K562 (cell line): Measurements from ENCODE around the gene GNAI3. TPM values are rescaled to one million over a fixed set of nuclear protein-coding genes. Genes with fewer than 3 reads are reported as not detected.
A peak's percentile ranks its signal among the peaks of the same experiment; 100 is the strongest.

Source experiments
- ADNP ChIP-seq: fragments of 200-800 bp; sonication (Bioruptor generic); IDR thresholded peaks from 2 replicates; pipeline ENCODE4 v1.6.1; 2016; ENCODE audit warnings: missing genetic modification characterization, missing compliant biosample characterization
- KDM5B ChIP-seq: fragments of 200-600 bp; sonication (generic); IDR thresholded peaks from 2 replicates; pipeline ENCODE4 v1.6.1; 2012; ENCODE audit warnings: low read depth, mild to moderate bottlenecking, moderate library complexity, low read length, control low read depth, inconsistent platforms; ENCODE audit not compliant: insufficient replicate concordance
- MGA ChIP-seq: fragments of 450-650 bp; IDR thresholded peaks from 2 replicates; pipeline ENCODE4 v1.6.1; 2016; ENCODE audit warnings: mild to moderate bottlenecking, moderate library complexity
- SMARCA4 ChIP-seq: fragments of 450-650 bp; IDR thresholded peaks from 2 replicates; pipeline ENCODE4 v1.6.1; 2016
- TAL1 ChIP-seq: fragments of 450-650 bp; IDR thresholded peaks from 2 replicates; pipeline ENCODE4 v1.6.1; 2016; ENCODE audit warnings: mild to moderate bottlenecking
- ZNF23 ChIP-seq: fragments of 250-450 bp; sonication (Bioruptor Pico); IDR thresholded peaks from 2 replicates; pipeline ENCODE4 v1.4.0; 2020; ENCODE audit warnings: mild to moderate bottlenecking
- polyA plus RNA-seq, 8 experiments: library from polyadenylated mRNA; depleted of rRNA in 4 of 8; stranded (reverse) in 5 of 8; unstranded in 3 of 8; fragments of >200 nt; fragmentation: Nextera tagmentation in 2 of 8; fragmentation: Illumina TruSeq in 1 of 8; extraction: Ambion mirVana in 2 of 8; extraction: Trizol in 1 of 8; gene quantifications; 2 replicates each; pipeline versions ENCODE4 v1.2.1 to v1.2.3, GENCODE V29; 2011 to 2014; ENCODE audit warnings: inconsistent platforms in 1 of 8, missing spikeins in 1 of 8
- total RNA-seq, 7 experiments: library from RNA; depleted of rRNA in 6 of 7; stranded (reverse); fragments of >200 nt in 6 of 7; fragmentation: Illumina TruSeq in 2 of 7; extraction: Trizol in 2 of 7; gene quantifications; 2 replicates each; pipeline versions ENCODE4 v1.2.1 to v1.2.3, GENCODE V29; 2011 to 2021; ENCODE audit warnings: low replicate concordance in 1 of 7
- TF ChIP-seq, protein P1 (sequence below): IDR thresholded peaks from 2 replicates; pipeline ENCODE4 v1.6.1; 2014; ENCODE audit warnings: antibody characterized with exemption

GNAI3 gene
- total and polyA plus RNA-seq, 9 of the 15 experiments (the other 6 are each of a cell fraction or from before 2014, with no cell fraction given), result 6.3 to 13.2 (median 8.9) TPM

DNA sequence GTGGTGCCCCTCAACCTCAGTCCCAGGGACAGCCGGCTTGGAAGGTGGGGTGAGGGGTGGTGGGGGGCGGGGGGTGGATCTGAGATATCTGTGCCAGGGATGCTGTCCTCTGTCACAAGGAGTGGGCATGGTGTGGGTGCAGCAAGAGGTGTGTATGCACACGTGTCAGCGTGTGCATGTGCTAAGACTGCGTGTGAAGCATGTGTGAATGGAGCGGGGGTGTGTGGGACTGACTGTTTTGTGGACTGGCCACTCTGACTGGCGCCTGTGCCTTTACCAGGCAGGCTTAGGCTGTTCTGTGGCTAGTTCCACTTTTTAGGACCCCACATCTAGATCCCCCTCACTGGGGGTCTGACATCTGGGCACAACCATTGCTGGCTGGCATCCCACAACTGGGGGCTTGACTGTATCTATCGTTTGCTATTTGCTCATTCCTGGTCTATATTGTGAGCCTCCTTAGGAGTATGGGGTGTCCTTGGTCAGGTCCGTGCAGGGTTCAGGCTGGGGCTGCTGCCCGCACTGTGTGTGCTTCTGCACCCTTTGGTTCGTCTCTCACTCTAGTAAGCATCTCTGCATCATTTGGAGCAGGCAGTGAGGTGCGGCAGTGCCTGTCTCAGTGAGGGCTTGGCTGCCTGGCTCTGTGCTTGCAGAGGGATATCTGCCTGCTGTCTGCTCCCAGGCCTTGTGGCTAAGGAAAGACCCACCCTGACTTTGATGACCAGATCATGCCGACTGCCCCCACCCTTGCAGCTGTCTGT, 73.1 kb downstream of the GNAI3 start (continued):
- TF ChIP-seq, protein P1, sequence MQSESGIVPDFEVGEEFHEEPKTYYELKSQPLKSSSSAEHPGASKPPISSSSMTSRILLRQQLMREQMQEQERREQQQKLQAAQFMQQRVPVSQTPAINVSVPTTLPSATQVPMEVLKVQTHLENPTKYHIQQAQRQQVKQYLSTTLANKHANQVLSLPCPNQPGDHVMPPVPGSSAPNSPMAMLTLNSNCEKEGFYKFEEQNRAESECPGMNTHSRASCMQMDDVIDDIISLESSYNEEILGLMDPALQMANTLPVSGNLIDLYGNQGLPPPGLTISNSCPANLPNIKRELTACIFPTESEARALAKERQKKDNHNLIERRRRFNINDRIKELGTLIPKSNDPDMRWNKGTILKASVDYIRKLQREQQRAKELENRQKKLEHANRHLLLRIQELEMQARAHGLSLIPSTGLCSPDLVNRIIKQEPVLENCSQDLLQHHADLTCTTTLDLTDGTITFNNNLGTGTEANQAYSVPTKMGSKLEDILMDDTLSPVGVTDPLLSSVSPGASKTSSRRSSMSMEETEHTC, result no peak
- TF ChIP-seq ADNP (tag) (no peak), KDM5B (peak; percentile 11), SMARCA4 (no peak), ZNF23 (CRISPR knock-in tag) (no peak), MGA (no peak), TAL1 (no peak)
